Activated CD4-positive, alpha-beta T cell treated with anti-CD3 and anti-CD28 coated beads, Interleukin-2, amount 50 U/mL, for 4 hours (primary cell): ENCODE data around the gene NOTCH1.

ENCODE experiments used
- DNase-seq, 2 experiments: peaks; one replicate each; pipeline ENCODE4 v3.0.0-alpha.2; 2020

The NOTCH1 gene

DNA sequence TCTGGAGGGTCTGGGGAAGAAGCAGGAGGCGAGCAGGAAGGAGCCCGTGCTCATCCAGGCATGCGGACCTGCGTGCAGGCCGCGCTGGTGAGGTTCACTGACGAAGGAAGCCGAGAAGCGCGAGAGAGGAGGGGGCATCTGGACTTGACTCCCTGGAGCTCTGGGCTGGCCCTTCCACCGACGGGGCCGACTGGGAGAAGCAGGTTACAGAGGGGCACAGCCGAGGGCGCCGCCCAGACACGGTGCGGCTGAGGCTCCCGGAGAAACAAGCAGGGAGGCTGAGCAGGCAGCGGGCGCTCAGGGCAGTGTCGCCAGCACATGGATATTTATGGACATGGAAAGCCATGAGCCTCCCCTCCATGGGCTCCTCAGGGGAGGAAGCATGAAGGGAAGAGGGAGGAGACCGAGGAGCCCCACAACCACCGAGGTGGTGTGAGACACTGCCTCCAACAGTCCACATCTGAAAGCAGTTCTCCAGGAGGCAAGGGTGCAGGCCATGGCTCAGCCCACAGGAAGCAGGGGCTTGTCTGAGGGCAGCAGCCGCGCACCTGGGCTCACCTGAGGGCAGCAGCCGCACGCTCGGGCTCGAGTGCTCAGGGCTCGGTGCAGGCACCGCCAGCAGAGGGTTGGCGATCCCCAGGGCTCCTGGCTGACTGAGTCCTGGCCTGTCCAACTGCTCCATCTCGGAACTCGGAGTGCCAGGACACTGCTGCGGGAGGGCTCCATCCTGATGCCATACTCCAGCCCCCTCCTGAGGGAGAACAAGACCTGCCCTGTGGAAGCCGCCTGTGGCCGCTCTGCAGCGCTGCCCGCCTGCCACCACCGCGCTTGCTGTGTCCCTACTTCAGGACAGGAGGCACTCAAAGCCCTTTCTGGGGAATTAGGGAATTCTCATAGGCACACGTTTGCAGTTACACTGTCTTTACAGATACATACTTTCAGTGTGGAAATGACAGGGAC is 90.5 kb downstream of the NOTCH1 start:
- no peak for DNase-seq

DNA sequence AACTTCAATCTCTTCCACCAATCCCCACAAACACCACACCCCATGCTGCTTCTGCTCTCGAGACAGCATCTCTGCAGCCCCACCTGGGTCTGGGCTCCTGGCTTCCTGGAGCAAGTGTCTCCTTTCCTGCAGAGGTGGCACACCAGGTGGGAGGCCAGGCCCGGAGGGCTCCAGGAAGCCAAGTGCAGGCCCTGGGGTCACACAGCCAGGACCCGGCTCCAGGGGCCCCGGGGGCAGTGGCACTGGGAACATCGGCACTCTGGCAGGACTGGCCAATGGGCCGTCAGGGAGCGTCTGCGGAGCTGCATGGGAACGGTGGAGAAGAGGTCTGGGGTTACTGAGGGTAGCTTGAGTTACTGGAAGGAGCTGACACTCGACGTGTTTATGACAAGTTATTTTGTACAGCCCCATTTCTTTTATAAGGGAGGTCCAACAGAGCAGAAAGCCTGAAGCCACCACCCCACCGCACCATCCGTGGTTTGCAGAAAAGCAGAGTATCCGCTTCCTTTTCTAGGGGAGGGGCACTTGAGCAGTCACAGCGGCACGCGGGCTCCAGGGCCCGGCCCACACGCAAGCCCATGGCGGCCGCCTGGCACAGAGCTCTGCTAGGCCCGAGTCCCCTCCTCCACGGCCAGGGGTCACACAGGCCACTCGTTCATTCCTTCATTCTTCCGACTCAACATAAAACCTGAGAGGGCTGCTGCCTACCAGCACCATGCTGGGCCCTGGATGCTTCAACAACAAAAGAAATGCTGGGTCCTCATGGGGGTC is 91.6 kb downstream of the NOTCH1 start:
- no peak for DNase-seq

DNA sequence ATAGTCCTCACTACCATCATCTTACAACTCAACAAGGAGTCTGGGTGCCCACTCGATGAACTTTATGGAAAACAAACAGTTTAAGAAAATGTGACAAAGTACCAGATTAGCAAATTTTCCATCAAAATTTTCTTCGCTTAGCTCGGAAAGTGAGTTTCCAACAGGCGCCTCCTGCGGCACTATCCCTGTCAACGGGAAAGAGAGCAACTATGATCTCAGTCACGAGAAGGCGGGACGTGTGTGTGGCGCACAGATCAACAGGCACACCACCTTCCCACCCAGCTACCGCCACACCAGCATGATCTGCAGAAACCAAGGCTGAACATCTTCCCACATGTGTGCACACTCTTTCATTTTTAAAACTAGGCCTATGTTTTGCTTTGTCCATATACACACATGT is 92.5 kb downstream of the NOTCH1 start:
- DNase-seq: no peak

DNA sequence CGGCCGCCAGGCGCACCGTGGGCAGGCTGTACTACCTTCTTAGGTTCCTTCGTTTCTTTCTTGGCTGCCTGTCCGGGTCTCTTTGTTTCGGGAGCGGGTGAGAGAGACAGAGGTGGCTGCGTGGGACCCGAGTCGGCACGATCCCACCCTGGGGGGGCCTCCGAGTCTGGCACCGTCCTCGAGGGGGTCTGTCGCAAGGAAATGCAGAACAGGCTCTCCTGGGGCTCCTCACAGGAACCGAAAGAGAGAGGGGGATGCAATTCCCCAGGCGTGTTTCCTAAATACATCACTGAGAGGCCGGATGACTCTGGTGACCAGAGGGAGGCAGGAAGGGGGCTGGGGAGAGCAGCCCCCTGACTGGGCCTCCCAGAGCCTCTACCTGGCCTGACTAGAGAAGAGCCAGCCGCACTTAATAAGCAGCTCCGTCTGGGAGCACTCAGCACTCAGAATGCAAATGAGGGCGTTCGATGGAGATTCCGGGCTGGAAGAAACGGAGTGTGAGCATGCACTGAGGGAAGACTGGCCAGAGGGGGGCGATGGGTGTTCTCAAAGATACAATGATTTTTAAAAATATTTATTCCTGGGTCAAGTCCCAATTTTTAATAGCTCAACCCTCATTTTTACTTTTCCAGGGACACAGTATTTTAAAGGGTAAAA is 94.5 kb downstream of the NOTCH1 start:
- no peak for DNase-seq

DNA sequence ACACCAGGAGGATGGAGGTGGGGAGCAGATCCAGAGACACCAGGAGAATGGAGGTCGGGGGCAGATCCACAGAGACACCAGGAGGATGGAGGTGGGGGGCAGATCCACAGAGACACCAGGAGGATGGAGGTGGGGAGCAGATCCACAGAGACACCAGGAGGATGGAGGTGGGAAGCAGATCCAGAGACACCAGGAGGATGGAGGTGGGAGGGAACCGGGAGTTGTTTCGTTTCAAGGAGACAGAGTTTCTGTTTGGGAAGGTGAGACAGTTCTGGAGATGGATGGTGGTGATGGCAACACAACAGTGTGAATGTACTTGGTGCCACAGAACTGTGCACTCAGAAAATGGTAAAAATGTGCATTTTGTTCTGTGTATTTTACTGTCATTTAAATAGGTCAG is 97.2 kb downstream of the NOTCH1 start:
- DNase-seq: no peak

DNA sequence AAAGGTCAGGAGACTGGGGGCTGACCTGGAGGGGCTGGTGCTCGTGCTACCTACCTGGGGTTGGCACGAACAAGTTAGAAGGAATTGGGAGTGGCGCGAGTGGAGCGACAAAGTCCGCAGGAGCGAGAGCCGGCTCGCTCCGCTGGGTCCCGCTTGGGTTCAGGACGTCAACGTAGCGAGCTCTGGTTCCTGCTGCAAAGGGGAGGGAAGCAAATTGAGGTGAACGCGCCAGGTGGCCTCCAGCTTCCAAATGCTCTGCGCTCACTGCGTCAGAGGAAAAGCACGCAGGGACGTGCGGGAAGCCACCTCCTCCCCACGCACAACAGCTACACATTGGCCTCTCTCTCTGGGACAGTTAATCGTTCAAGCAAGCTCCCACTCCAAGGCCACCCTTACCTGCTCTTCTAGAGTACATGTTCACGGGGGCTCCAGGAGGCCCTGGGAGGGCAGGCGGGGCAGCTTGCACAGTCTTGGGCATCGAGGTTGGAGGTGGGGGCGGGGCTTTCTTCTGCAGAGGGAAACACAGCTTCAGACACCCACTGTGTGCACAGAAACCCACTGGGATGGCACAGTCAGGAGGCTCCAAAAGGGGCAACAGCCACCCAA is 98.6 kb downstream of the NOTCH1 start:
- DNase-seq: no peak

DNA sequence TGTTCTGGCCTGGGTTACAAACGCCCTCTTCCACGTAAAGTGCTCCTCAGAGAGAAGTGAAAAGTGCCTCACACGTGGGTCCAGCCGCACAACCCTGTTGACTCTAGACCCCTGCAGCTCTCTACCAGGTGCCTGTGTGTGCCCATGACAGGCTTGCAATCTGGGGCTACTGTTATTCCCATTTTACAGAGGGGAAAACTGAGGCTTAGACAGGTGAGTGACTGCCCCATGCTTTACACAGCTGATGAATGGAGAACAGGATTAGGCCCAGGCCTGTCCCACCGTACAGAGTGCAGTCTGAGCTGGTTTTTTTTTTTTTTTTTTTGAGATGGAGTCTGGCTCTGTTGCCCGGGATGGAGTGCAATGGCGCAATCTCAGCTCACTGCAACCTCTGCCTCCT is 100.0 kb downstream of the NOTCH1 start:
- DNase-seq: no peak
